K562 (cell line): ENCODE data around the gene C10orf105. TPM values are rescaled to one million over a fixed set of nuclear protein-coding genes. Genes with fewer than 3 reads are reported as not detected.
A peak's percentile ranks its signal among the peaks of the same experiment; 100 is the strongest.

Experiments
- ATAC-seq: fragments of 200-7000 bp; cut with Tn5 transposase; 3 replicates; pipeline ENCODE4 v1.9.1; 2020; ENCODE audit warnings: moderate library complexity
- BruUV-seq: library from RNA; stranded (reverse); fragments of 400-500 nt; replicated peaks from 2 replicates; lab custom pipeline; 2021; lab: Mats Ljungman, UMichigan
- CTCF ChIA-PET: fragments of 300-600 bp; formaldehyde crosslinking; extraction: SDS; loops from one replicate; lab custom pipeline; 2021; ENCODE audit warnings: low intra/inter-chr PET ratio; lab: Yijun Ruan, JAX
- POLR2A ChIA-PET: fragments of 300-600, 350-650 bp; sonication (Branson Sonifier 250); formaldehyde crosslinking; extraction: SDS; loops from one replicate; lab custom pipeline; 2021; ENCODE audit warnings: antibody characterized with exemption, inconsistent platforms; lab: Yijun Ruan, JAX
- DNase-seq, 4 experiments: peaks; one replicate each; pipeline versions ENCODE4 v3.0.0 to v3.0.0-alpha.2; 2011 to 2018; ENCODE audit warnings: low spot score in 3 of 4, mixed read lengths in 3 of 4; ENCODE audit errors: extremely low read depth in 1 of 4
- FAIRE-seq: peaks from 2 replicates; lab custom pipeline; 2011; peaks lifted over from hg19 to GRCh38; lab: Jason Lieb, UNC
- H2AFZ ChIP-seq: 2 replicates; pipeline ENCODE4 v1.6.0; 2011; ENCODE audit warnings: low read depth, low read length, control low read depth, inconsistent platforms
- H3K27ac ChIP-seq: fragments of 200-600 bp; 3 replicates; pipeline ENCODE4 v1.8.0; 2011; ENCODE audit warnings: low read depth, mild to moderate bottlenecking, control low read depth, inconsistent platforms, low read length, moderate library complexity, mixed read lengths; ENCODE audit errors: extremely low read depth
- H3K27me3 ChIP-seq, 2 experiments: fragments of 300-600 bp in 1 of 2; 2 replicates in 1 of 2; 3 replicates in 1 of 2; pipeline versions ENCODE4 v1.6.0 to v1.8.0; 2011; ENCODE audit warnings: inconsistent platforms in 2 of 2, low read length in 2 of 2, mild to moderate bottlenecking in 1 of 2, mixed read lengths in 1 of 2, moderate library complexity in 1 of 2; ENCODE audit not compliant: control insufficient read depth in 2 of 2, insufficient read depth in 2 of 2
- H3K36me3 ChIP-seq: fragments of 300-600 bp; 3 replicates; pipeline ENCODE4 v1.8.0; 2011; ENCODE audit warnings: mild to moderate bottlenecking, low read length, inconsistent platforms; ENCODE audit not compliant: control insufficient read depth, insufficient read depth
- H3K4me1 ChIP-seq, 2 experiments: fragments of 200-600 bp in 1 of 2; replicated peaks in 1 of 2; 2 replicates in 1 of 2; 3 replicates in 1 of 2; pipeline versions ENCODE4 v1.5.1 to v1.8.0; 2011; ENCODE audit warnings: inconsistent platforms in 2 of 2, low read length in 2 of 2, mild to moderate bottlenecking in 1 of 2, mixed read lengths in 1 of 2, moderate library complexity in 1 of 2; ENCODE audit not compliant: control insufficient read depth in 2 of 2, insufficient read depth in 2 of 2
- H3K4me2 ChIP-seq: 2 replicates; pipeline ENCODE4 v1.6.1; 2011; ENCODE audit warnings: low read length, control low read depth, inconsistent platforms, mixed read lengths; ENCODE audit not compliant: insufficient read depth
- H3K4me3 ChIP-seq: fragments of 200-600 bp; sonication (generic), shearing (Covaris generic); 2 replicates; pipeline ENCODE4 v1.5.1; 2016; ENCODE audit warnings: control low read depth, inconsistent platforms
- H3K79me2 ChIP-seq: fragments of 200-600 bp; 3 replicates; pipeline ENCODE4 v1.8.0; 2011; ENCODE audit warnings: low read length, inconsistent platforms; ENCODE audit not compliant: control insufficient read depth, insufficient read depth
- H3K9ac ChIP-seq, 2 experiments: 2 replicates each; pipeline versions ENCODE4 v1.6.0 to v1.6.1; 2011; ENCODE audit warnings: low read depth in 2 of 2, low read length in 2 of 2, control low read depth in 1 of 2, inconsistent platforms in 1 of 2, mild to moderate bottlenecking in 1 of 2, mixed read lengths in 1 of 2; ENCODE audit not compliant: insufficient read depth in 1 of 2
- H3K9me1 ChIP-seq: one replicate; pipeline ENCODE4 v1.6.0; 2011; ENCODE audit warnings: inconsistent platforms, mild to moderate bottlenecking, low read length, moderate library complexity; ENCODE audit not compliant: control insufficient read depth, insufficient read depth
- H3K9me3 ChIP-seq: replicated peaks from 2 replicates; pipeline ENCODE4 v1.5.1; 2011; ENCODE audit warnings: low read depth, low read length, inconsistent platforms; ENCODE audit not compliant: control insufficient read depth, insufficient read depth
- H4K20me1 ChIP-seq: replicated peaks from 2 replicates; pipeline ENCODE4 v1.6.1; 2011; ENCODE audit warnings: low read length, inconsistent platforms, mixed read lengths; ENCODE audit not compliant: control insufficient read depth, insufficient read depth
- BCOR ChIP-seq: fragments of 450-650 bp; IDR thresholded peaks from 2 replicates; pipeline ENCODE4 v1.6.1; 2016
- CBFA2T3 ChIP-seq: fragments of 450-650 bp; IDR thresholded peaks from 2 replicates; pipeline ENCODE4 v1.6.1; 2017
- CHD4 ChIP-seq: fragments of 200-600 bp; sonication (generic); IDR thresholded peaks from 3 replicates; pipeline ENCODE4 v1.6.1; 2012; ENCODE audit warnings: low read depth, mild to moderate bottlenecking, mixed read lengths, low read length, inconsistent platforms; ENCODE audit not compliant: insufficient read depth, insufficient replicate concordance, poor library complexity, severe bottlenecking
- ELF4 ChIP-seq: fragments of 450-650 bp; formaldehyde crosslinking; IDR thresholded peaks from 2 replicates; pipeline ENCODE4 v1.4.0; 2022; ENCODE audit warnings: missing genetic modification characterization
- FOS ChIP-seq: IDR thresholded peaks from 3 replicates; pipeline ENCODE4 v1.6.1; 2011; ENCODE audit not compliant: insufficient read length; ENCODE audit errors: extremely low read depth
- HNRNPUL1 ChIP-seq: fragments of 200-400 bp; formaldehyde crosslinking; IDR thresholded peaks from 2 replicates; pipeline ENCODE4 v1.6.1; 2017; ENCODE audit warnings: low read length
- KDM1A ChIP-seq, 2 experiments: fragments of 450-650 bp; IDR thresholded peaks; 2 replicates each; pipeline ENCODE4 v1.6.1; 2016; ENCODE audit warnings: mild to moderate bottlenecking in 2 of 2
- KLF10 ChIP-seq: fragments of 250-450 bp; sonication (Bioruptor Pico); IDR thresholded peaks from 2 replicates; pipeline ENCODE4 v1.6.1; 2021; ENCODE audit warnings: matching md5 sums
- NELFE ChIP-seq: IDR thresholded peaks from 2 replicates; pipeline ENCODE4 v1.6.1; 2011; ENCODE audit warnings: mild to moderate bottlenecking; ENCODE audit not compliant: insufficient read depth, insufficient read length
- PTBP1 ChIP-seq: fragments of 200-400 bp; formaldehyde crosslinking; IDR thresholded peaks from 2 replicates; pipeline ENCODE4 v1.6.1; 2017; ENCODE audit warnings: low read depth, low read length
- RBM25 ChIP-seq: fragments of 200-400 bp; formaldehyde crosslinking; IDR thresholded peaks from 2 replicates; pipeline ENCODE4 v1.6.1; 2018; ENCODE audit warnings: low read length, low read depth, moderate library complexity; ENCODE audit not compliant: severe bottlenecking
- SIN3A ChIP-seq, 2 experiments: fragments of 150-350 bp in 1 of 2; IDR thresholded peaks; 2 replicates each; pipeline ENCODE4 v1.6.1; 2011 to 2016; ENCODE audit warnings: borderline replicate concordance in 2 of 2, low read depth in 2 of 2, low read length in 2 of 2, mild to moderate bottlenecking in 2 of 2, moderate library complexity in 2 of 2; ENCODE audit not compliant: control insufficient read depth in 1 of 2
- SREBF2 ChIP-seq: sonication (generic); formaldehyde crosslinking; IDR thresholded peaks from 2 replicates; pipeline ENCODE4 v1.4.0; 2020; ENCODE audit warnings: mild to moderate bottlenecking, missing genetic modification reagents
- SUPT5H ChIP-seq: fragments of 450-650 bp; IDR thresholded peaks from 2 replicates; pipeline ENCODE4 v1.6.1; 2016
- ZFP30 ChIP-seq: fragments of 250-450 bp; sonication (Bioruptor Pico); IDR thresholded peaks from 2 replicates; pipeline ENCODE4 v1.8.0; 2022; ENCODE audit warnings: moderate library complexity, mild to moderate bottlenecking, inconsistent platforms, borderline replicate concordance
- ZFP36 ChIP-seq: fragments of 150-350 bp; IDR thresholded peaks from 2 replicates; pipeline ENCODE4 v1.6.1; 2018; ENCODE audit warnings: low read length, low read depth; ENCODE audit not compliant: partially characterized antibody
- ZNF41 ChIP-seq: fragments of 250-450 bp; sonication (Bioruptor Pico); conservative IDR thresholded peaks from 2 replicates; pipeline ENCODE4 v1.4.0; 2020; ENCODE audit warnings: mild to moderate bottlenecking
- WGBS: fragments of 100-300 bp; shearing (Covaris generic); methylation state at CpG from one replicate; pipeline ENCODE4 v1.1.6; 2016; ENCODE audit warnings: low coverage, mixed read lengths; ENCODE audit not compliant: insufficient coverage; ENCODE audit errors: missing lambda C conversion rate; 5-methylcytosine and 5-hydroxymethylcytosine counted together
- in situ Hi-C: fragments of 300-500 bp; cut with MboI; formaldehyde crosslinking; loops from 4 replicates; pipeline ENCODE4 v1.15.0; 2018; ENCODE audit warnings: inconsistent platforms, mixed read lengths
- intact Hi-C: fragments of 100-400 bp; cut with micrococcal nuclease; formaldehyde crosslinking; loops from 2 replicates; pipeline ENCODE4 v1.14.2; 2022
- polyA plus RNA-seq, 8 experiments: library from polyadenylated mRNA; depleted of rRNA in 4 of 8; stranded (reverse) in 5 of 8; unstranded in 3 of 8; fragments of >200 nt; fragmentation: Nextera tagmentation in 2 of 8; fragmentation: Illumina TruSeq in 1 of 8; extraction: Ambion mirVana in 2 of 8; extraction: Trizol in 1 of 8; gene quantifications; 2 replicates each; pipeline versions ENCODE4 v1.2.1 to v1.2.3, GENCODE V29; 2011 to 2014; ENCODE audit warnings: inconsistent platforms in 1 of 8, missing spikeins in 1 of 8
- total RNA-seq, 7 experiments: library from RNA; depleted of rRNA in 6 of 7; stranded (reverse); fragments of >200 nt in 6 of 7; fragmentation: Illumina TruSeq in 2 of 7; extraction: Trizol in 2 of 7; gene quantifications; 2 replicates each; pipeline versions ENCODE4 v1.2.1 to v1.2.3, GENCODE V29; 2011 to 2021; ENCODE audit warnings: low replicate concordance in 1 of 7

The C10orf105 gene
- total and polyA plus RNA-seq, 9 of the 15 experiments (the other 6 are each of a cell fraction or from before 2014, with no cell fraction given), result 0.03 to 0.25 (median 0.04) TPM; not detected in 3

- TF ChIP-seq NELFE (no peak), HNRNPUL1 (no peak), KLF10 (no peak), SUPT5H (no peak), ZNF41 (CRISPR knock-in tag) (no peak), FOS (no peak), SREBF2 (no peak)
Measured at GRCh38 chr10:71683301-71683700, 36.3 kb downstream of the C10orf105 start (continued).

GRCh38 chr10:71681977-71682376 is 37.6 kb downstream of the C10orf105 start:
- TF ChIP-seq KDM1A (IDR thresholded peaks at IDR 0.05) (peak in 1 of 2 experiments; percentile 28; a peak in 1 of 4 replicates), PTBP1 (0 out of 2 replicates have a peak, but pooled peaks have one; percentile 49), ZFP36 (peak; percentile 81), CBFA2T3 (no peak), ZFP30 (CRISPR knock-in tag) (no peak), ELF4 (CRISPR knock-in tag) (no peak), BCOR (peak; percentile 91), RBM25 (peak; percentile 96), CHD4 (peak; percentile 45), SIN3A (IDR thresholded peaks at IDR 0.05; ENCODE audit: borderline replicate concordance in 2 of 2, control insufficient read depth in 1 of 2, low read depth in 2 of 2, low read length in 2 of 2) (no peak)
- POLR2A ChIA-PET, result interaction anchor here (0.6 to 1.0 kb wide), 3 partner anchors 10 to 1542 kb away, joined by 3 to 4 read pairs (median 4); no protein-coding TSS in a partner anchor
- H2AFZ ChIP-seq, result 0 out of 2 replicates have a peak overlapping the region, but pooled peaks have one; percentile 36
- no peaks in the 10 kb centered on the region for H3K79me2 ChIP-seq
- FAIRE-seq (no peak), DNase-seq (no peak), ATAC-seq (no peak)
- no peaks in the 10 kb centered on the region for H3K36me3 ChIP-seq
- peak overlapping the region in 1 of 2 experiments; percentile 38; a peak in 1 of 4 replicates for H3K9ac ChIP-seq
- BruUV-seq, result no TSS peak
- no peak overlapping the region for H3K4me2 ChIP-seq
- H3K4me3 ChIP-seq, result no peak overlapping the region
- H3K27ac ChIP-seq, result no peak overlapping the region
- peaks cover 9 to 23% of the 10 kb centered on the region in 2 experiments for H3K4me1 ChIP-seq
- H3K9me1 ChIP-seq, result no peaks in the 10 kb centered on the region
- no peaks in the 10 kb centered on the region for H4K20me1 ChIP-seq
- H3K27me3 ChIP-seq, result no peaks in the 10 kb centered on the region
- CTCF ChIA-PET, result no interaction called here
- no peaks in the 10 kb centered on the region for H3K9me3 ChIP-seq
- WGBS, result 74% methylated on average over 5 of the region's 5 CpGs
- intact Hi-C loops, result loop anchor here (5.0 kb wide), 1 partner anchor 45 kb away; no protein-coding TSS in a partner anchor
- in situ Hi-C loops, result no loop called here
